Transverse colon (tissue), 4 donors: ENCODE measurements around the gene CUTC. TPM values are rescaled to one million over a fixed set of nuclear protein-coding genes. Genes with fewer than 3 reads are reported as not detected.

Experiments used
- DNase-seq: peaks from one replicate; pipeline ENCODE4 v3.0.0-alpha.2; 2019
- H3K27ac ChIP-seq, 4 donors: fragments of 200-600 bp; sonication (generic); 2 replicates each; pipeline ENCODE4 v1.5.1; 2016 to 2018; ENCODE audit warnings: inconsistent platforms in 4 of 4
- H3K27me3 ChIP-seq: fragments of 200-600 bp; sonication (generic); 2 replicates; pipeline ENCODE4 v1.5.1; 2017; ENCODE audit warnings: inconsistent platforms
- H3K36me3 ChIP-seq, 4 donors: fragments of 200-600 bp; sonication (generic); 2 replicates each; pipeline ENCODE4 v1.5.1; 2017 to 2019; ENCODE audit warnings: inconsistent platforms in 4 of 4
- H3K4me1 ChIP-seq, 4 donors: fragments of 200-600 bp; sonication (generic); 2 replicates each; pipeline ENCODE4 v1.5.1; 2017 to 2020; ENCODE audit warnings: inconsistent platforms in 4 of 4
- H3K4me3 ChIP-seq, 4 donors: fragments of 200-600 bp; sonication (generic); 1 replicate in 1 of 4; 2 replicates in 3 of 4; pipeline versions ENCODE4 v1.5.1 to v1.6.1; 2017 to 2019; ENCODE audit warnings: inconsistent platforms in 4 of 4
- H3K9me3 ChIP-seq, 2 donors: fragments of 200-600 bp; sonication (generic); 2 replicates each; pipeline ENCODE4 v1.5.1; 2017 to 2019; ENCODE audit warnings: inconsistent platforms in 2 of 2
- EP300 ChIP-seq: sonication (generic); formaldehyde crosslinking; IDR thresholded peaks from one replicate; pipeline ENCODE4 v1.6.1; 2017; ENCODE audit warnings: antibody characterized with exemption, low read depth
- POLR2A ChIP-seq: fragments of 450-650 bp; IDR thresholded peaks from one replicate; pipeline ENCODE4 v1.6.1; 2016; ENCODE audit warnings: antibody characterized with exemption, mild to moderate bottlenecking, moderate library complexity
- POLR2AphosphoS5 ChIP-seq, 3 donors: sonication (generic); formaldehyde crosslinking; IDR thresholded peaks; one replicate each; pipeline ENCODE4 v1.6.1; 2016; ENCODE audit warnings: antibody characterized with exemption in 3 of 3
- WGBS, 2 donors: methylation state at CpG; one replicate each; pipeline ENCODE4 v1.1.5; 2018; ENCODE audit warnings: low coverage in 1 of 2; 5-methylcytosine and 5-hydroxymethylcytosine counted together
- in situ Hi-C, 4 donors: fragments of 200-750 bp; cut with MboI; loops; one replicate each; pipeline versions ENCODE4 v1.15.0 to v1.15.1; 2017; ENCODE audit warnings: low sequenced_read_pairs in 3 of 4, low pct_ligation_motif_present in 1 of 4, low pct_unique_long_range_greater_than_20kb in 1 of 4
- intact Hi-C: fragments of 100-400 bp; cut with DNase I; formaldehyde crosslinking; loops from one replicate; pipeline ENCODE4 v1.15.1; 2023; ENCODE audit warnings: low total_unique reads
- total RNA-seq, 4 donors: library from RNA; depleted of rRNA; stranded (reverse); fragments of >200 nt; gene quantifications; one replicate each; pipeline ENCODE4 v1.1.0, GENCODE V29; 2016
- TF ChIP-seq, protein P1 (sequence below), 5 experiments: fragments of 200-600 bp in 3 of 5; fragments of 450-650 bp in 2 of 5; sonication (generic) in 3 of 5; IDR thresholded peaks; 1 replicate in 2 of 5; 2 replicates in 3 of 5; pipeline ENCODE4 v1.5.1; 2016 to 2017; ENCODE audit warnings: antibody characterized with exemption in 5 of 5, inconsistent platforms in 3 of 5, mild to moderate bottlenecking in 2 of 5, moderate library complexity in 1 of 5

The CUTC gene
- total RNA-seq, 4 donors from 2014 or later = 6.7 to 27.9 (median 18.5) TPM

DNA sequence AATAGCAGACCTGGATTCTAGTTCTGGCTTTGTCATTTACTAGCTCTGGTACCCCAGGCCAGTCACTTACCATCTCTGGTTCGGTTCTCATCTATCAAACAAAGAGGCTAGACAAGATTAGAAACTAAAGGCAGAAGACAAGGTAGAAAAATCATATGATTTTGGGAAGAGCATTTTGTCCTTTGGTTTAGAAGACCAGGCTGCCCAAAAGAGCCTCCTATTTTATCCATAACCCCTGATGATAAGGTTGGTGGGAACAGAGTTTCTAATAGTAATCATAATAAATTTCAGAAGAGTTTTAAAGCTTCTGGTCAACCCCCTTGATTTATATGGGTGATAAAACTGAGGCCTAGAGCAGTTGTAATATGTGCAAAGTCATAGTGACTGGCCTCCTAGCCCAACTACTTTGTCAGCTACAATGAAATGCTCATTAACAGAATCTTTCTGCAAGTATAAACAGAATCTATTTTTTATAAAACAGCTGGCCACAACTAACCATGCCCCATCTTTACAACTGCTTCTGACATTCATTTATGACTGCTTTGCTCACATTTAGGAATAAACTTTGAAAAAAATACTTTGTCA is 23.5 kb upstream of the CUTC start:
- in situ Hi-C loops (loop anchor here in 2 of 4 donors (5.0 to 25.0 kb wide), 2 partner anchors 81 to 321 kb away; no protein-coding TSS in a partner anchor), intact Hi-C loops (no loop called here)
- H3K4me1 ChIP-seq = peaks cover 0 to 25% (median 0%) of the 10 kb centered on the region in 4 donors
- WGBS, 2 donors = 80 to 89% methylated on average over 1 of the region's 1 CpG
- peaks cover 0 to 26% (median 0%) of the 10 kb centered on the region in 4 donors for H3K36me3 ChIP-seq
- no peak overlapping the region for H3K4me3 ChIP-seq
- H3K9me3 ChIP-seq = no peaks in the 10 kb centered on the region
- TF ChIP-seq, protein P1, sequence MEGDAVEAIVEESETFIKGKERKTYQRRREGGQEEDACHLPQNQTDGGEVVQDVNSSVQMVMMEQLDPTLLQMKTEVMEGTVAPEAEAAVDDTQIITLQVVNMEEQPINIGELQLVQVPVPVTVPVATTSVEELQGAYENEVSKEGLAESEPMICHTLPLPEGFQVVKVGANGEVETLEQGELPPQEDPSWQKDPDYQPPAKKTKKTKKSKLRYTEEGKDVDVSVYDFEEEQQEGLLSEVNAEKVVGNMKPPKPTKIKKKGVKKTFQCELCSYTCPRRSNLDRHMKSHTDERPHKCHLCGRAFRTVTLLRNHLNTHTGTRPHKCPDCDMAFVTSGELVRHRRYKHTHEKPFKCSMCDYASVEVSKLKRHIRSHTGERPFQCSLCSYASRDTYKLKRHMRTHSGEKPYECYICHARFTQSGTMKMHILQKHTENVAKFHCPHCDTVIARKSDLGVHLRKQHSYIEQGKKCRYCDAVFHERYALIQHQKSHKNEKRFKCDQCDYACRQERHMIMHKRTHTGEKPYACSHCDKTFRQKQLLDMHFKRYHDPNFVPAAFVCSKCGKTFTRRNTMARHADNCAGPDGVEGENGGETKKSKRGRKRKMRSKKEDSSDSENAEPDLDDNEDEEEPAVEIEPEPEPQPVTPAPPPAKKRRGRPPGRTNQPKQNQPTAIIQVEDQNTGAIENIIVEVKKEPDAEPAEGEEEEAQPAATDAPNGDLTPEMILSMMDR (IDR thresholded peaks at IDR 0.05) = no peak
- peak; percentile 70 for TF ChIP-seq EP300
- TF ChIP-seq POLR2AphosphoS5 (IDR thresholded peaks at IDR 0.05) = peak; percentile 25 to 61 (median 51)
- peak overlapping the region; percentile 60 to 79 (median 72) for H3K27ac ChIP-seq
- no peak for DNase-seq
- no peaks in the 10 kb centered on the region for H3K27me3 ChIP-seq

DNA sequence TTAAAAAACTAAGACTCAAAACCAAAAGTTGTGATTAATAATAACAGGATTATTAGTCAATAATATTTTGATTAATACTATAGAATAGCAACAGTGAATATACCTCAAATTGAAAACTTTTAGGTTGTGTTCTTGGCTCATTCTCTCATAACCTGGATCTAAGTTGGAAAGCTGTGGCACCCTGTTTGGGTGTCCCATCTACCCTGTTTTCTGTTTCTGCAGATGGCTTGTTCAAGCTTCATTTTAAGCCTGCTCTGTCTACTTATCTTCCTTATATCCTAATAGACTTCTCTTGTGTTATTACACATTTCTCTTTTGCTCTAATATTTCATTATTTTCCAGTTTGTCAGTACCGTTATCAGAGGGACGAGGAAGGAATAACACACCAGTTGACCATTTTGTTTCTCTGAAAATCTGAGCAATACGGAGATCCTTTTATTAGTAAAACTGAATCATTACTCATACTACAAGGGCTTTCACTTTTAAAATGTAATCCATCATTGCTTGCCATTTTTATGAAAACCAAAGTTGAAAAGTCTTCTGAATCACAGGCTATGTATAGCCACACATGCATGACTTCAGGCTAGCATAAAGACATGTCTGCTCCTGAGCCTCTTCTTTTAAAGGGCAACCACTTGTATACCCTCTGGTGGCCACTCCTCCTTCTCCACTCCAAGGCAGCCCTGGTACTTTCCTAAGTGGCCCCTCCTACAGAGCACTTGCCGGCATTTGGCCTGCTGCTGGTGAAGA is 22.4 kb upstream of the CUTC start:
- Histone ChIP-seq H3K27ac (peak overlapping the region; percentile 60 to 79 (median 72)), H3K27me3 (no peaks in the 10 kb centered on the region), H3K4me3 (no peak overlapping the region), H3K36me3 (peaks cover 0 to 28% (median 0%) of the 10 kb centered on the region in 4 donors), H3K9me3 (no peaks in the 10 kb centered on the region), H3K4me1 (peaks cover 0 to 25% (median 0%) of the 10 kb centered on the region in 4 donors)
- 45 to 60% methylated on average over 2 to 4 of the region's 4 CpGs for WGBS, 2 donors
- DNase-seq = no peak
- TF ChIP-seq POLR2A (no peak), EP300 (no peak)
- intact Hi-C loops (loop anchor here (5.0 kb wide), 1 partner anchor 272 kb away; no protein-coding TSS in a partner anchor), in situ Hi-C loops (loop anchor here in 2 of 4 donors (5.0 to 25.0 kb wide), 3 partner anchors 82 to 322 kb away; no protein-coding TSS in a partner anchor)

DNA sequence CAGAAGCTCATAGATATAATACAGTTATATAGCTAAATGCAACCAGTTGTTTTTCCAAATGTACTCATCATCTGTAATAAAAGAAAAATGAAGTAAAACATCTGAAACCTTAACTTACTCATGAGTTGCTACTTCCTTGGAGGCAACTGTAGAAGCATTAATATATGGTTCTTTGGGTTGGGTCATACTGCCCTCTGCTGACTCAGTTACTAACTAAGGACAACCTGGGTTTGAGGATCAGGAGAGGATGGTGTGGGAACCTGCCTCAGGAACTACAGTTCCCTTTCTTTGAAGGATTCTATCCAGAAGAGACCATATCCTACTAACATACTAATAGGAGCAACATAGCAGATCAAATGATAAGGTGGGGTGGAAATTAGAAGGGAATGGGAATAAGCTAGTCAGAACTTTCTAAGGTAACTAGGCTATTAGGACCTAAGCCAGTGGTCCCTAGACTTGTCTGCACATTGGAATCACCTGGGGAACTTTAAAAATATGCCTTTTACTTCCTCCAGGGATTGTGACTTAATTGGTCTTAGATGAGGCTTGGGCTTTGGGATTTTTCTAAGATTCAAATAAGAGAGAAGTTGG is 20.8 kb upstream of the CUTC start:
- intact Hi-C loops = loop anchor here (5.0 kb wide), 1 partner anchor 274 kb away; no protein-coding TSS in a partner anchor
- TF ChIP-seq, protein P1 (IDR thresholded peaks at IDR 0.05) = peak; percentile 40 to 51 (median 47)
- no peak for TF ChIP-seq POLR2AphosphoS5 (IDR thresholded peaks at IDR 0.05)
- peaks cover 0 to 25% (median 0%) of the 10 kb centered on the region in 4 donors for H3K4me1 ChIP-seq
- no peaks in the 10 kb centered on the region for H3K27me3 ChIP-seq
- H3K9me3 ChIP-seq = no peaks in the 10 kb centered on the region
- DNase-seq = peak; percentile 35
- H3K4me3 ChIP-seq = no peak overlapping the region
- no peak overlapping the region for H3K27ac ChIP-seq
- peaks cover 0 to 25% (median 5%) of the 10 kb centered on the region in 4 donors for H3K36me3 ChIP-seq
- in situ Hi-C loops = loop anchor here in 1 of 4 donors (10.0 to 25.0 kb wide), 2 partner anchors 146 to 324 kb away; no protein-coding TSS in a partner anchor

DNA sequence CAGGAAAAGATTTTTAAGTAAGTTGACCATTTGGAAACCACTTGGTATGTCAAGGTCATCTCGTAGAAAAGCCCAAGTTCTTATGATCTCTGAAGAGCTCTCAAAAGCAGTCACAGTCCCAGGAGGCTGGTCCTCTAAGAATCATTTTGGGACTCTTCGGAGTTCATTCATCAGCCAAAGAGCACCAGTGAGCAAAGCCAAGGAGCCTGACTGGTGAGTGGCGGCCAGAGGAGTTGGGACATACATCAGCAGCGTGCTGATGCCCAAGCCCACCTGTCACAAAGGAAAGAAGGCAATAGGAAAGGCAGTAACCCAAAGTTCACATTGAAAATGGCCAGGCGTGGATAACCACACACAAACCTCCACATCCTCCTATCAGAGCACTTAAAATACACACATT is 17.6 kb upstream of the CUTC start:
- Histone ChIP-seq H3K27ac (no peak overlapping the region), H3K4me3 (no peak overlapping the region), H3K36me3 (peaks cover 0 to 45% (median 16%) of the 10 kb centered on the region in 4 donors), H3K27me3 (no peaks in the 10 kb centered on the region), H3K9me3 (no peaks in the 10 kb centered on the region), H3K4me1 (peaks cover 0 to 7% (median 0%) of the 10 kb centered on the region in 4 donors)
- in situ Hi-C loops (loop anchor here in 1 of 4 donors (10.0 to 25.0 kb wide), 2 partner anchors 150 to 327 kb away; no protein-coding TSS in a partner anchor), intact Hi-C loops (loop anchor here (5.0 kb wide), 1 partner anchor 277 kb away; no protein-coding TSS in a partner anchor)
- DNase-seq = no peak
- TF ChIP-seq POLR2AphosphoS5 (IDR thresholded peaks at IDR 0.05) (no peak), EP300 (no peak), POLR2A (no peak)
- TF ChIP-seq, protein P1 (IDR thresholded peaks at IDR 0.05) = no peak
- WGBS, 2 donors = 89 to 96% methylated on average over 3 to 5 of the region's 5 CpGs
